Fibroblast of pulmonary artery (primary cell): ENCODE results near the gene SH3PXD2A.

Experiments
- DNase-seq: peaks from one replicate; pipeline ENCODE4 v3.0.0-alpha.2; 2010; ENCODE audit warnings: low read depth
- H3K4me3 ChIP-seq: replicated peaks from 2 replicates; pipeline ENCODE4 v1.5.1; 2011; ENCODE audit warnings: low read depth, mild to moderate bottlenecking, control low read depth, low read length, moderate library complexity
- CTCF ChIP-seq: IDR thresholded peaks from 2 replicates; pipeline ENCODE4 v1.5.1; 2011; ENCODE audit warnings: mild to moderate bottlenecking, control low read depth, low read length, inconsistent platforms; ENCODE audit errors: missing control alignments

Gene SH3PXD2A

DNA sequence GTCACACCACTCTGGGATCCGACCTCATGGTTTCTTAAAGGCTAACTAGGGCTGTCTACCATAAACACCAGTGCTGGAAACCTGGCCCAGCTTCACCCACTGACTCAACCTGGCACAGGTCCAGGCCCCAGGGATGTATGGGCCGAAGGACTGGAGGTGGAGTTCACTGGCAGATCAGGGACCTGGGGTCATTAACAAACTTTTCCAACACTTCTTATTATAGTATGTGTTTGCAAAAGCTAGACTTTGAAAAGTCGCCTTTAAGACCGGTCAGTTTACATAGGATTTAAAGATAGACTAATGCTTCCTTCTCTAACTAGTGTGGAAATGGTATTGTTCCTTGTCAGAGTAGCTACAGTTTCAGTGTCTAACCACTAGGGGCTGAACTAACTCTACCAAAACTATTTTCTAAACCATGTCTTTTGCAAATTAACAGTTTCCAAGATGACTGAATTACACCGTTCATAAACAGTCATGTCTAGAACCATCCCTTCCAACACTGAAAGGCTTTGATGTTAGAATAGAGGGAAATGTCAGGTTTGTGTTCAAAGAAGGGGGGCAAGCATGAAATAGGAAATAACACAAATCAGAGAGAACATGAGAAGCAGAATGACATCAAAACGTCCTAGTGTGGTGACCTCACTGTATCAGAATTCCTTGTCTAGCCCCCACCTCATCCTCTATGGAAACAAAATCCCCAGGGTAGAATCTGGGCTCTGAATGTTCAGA lies 32.9 kb upstream of the SH3PXD2A start:
- DNase-seq, result peak; percentile 86
- no peak overlapping the region for H3K4me3 ChIP-seq
- TF ChIP-seq CTCF, result peak; percentile 86

DNA sequence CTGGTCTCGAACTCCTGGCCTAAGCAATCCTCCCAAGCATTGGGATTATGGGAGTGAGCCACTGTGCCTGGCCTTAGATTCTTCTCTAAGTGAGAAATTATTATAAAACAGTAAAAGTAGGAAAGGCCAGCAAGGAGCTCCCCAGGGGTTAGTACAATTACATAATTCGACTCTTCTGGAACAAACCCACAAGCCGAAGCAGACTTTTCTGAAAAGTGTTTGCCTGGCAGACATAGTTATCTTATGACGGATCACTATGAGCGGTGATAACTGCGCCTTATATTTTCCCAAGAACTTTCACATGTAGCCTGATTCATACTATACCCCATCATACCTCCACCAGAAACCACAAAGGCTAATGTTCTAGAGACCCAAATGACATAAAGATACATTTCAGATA lies 30.2 kb upstream of the SH3PXD2A start:
- DNase-seq, result peak; percentile 43
- no peak overlapping the region for H3K4me3 ChIP-seq
- no peak for TF ChIP-seq CTCF

DNA sequence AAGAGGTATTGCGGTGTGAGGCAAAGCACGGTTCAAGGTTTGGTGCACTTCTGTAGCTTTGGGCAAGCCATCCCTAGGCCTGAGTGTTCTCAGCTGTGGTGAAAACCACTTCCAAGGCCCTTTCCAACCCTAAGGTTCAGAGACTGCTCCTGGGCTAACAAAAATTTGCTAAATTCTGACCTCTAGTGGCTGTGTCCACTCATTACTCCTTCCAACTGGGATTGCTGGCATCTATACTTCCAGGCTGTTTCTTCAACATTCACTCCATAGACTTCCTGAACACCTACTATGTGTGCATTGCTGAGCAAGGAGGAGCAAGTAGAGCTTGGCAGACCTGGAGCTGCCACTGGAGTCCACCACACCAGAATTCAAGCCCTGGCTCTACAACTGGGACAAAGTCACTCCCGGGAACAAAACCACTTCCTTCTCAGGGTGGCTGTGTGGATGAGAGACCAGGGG lies 29.3 kb upstream of the SH3PXD2A start:
- TF ChIP-seq CTCF, result peak; percentile 85
- peak; percentile 72 for DNase-seq
- H3K4me3 ChIP-seq, result no peak overlapping the region

GRCh38 chr10:103882285-103883007 lies 27.1 kb upstream of the SH3PXD2A start:
- TF ChIP-seq CTCF, result no peak
- no peak for DNase-seq
- H3K4me3 ChIP-seq, result no peak overlapping the region

GRCh38 chr10:103881416-103882284 lies 26.3 kb upstream of the SH3PXD2A start:
- DNase-seq, result no peak
- no peak for TF ChIP-seq CTCF
- no peak overlapping the region for H3K4me3 ChIP-seq

DNA sequence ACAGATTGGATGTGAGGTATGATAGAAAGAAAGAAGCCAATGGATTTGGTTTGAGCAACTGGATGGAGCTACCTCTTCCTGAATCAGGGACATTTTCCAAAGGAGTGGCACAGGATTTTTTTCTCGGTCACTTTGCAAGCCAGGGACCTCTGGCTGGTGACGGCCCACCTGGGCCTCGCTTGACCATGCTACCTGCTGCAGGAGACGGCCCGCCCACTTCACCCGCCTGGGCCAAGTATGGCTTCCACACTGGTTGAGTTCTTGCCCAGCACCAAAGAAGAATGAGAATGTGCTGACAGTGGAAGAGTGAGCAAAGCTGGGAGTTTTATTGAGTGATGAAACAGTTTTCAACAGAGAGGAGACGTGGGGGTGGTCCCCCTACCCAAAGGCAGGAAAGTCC lies 24.5 kb upstream of the SH3PXD2A start:
- H3K4me3 ChIP-seq, result no peak overlapping the region
- no peak for DNase-seq
- TF ChIP-seq CTCF, result no peak
